HuH-7.5 (cell line): ENCODE measurements around the gene RPUSD1.
A peak's percentile ranks its signal among the peaks of the same experiment; 100 is the strongest.

ENCODE experiments used
- DNase-seq: peaks from one replicate; pipeline ENCODE4 v3.0.0; 2011; ENCODE audit warnings: low spot score

The RPUSD1 gene

DNA sequence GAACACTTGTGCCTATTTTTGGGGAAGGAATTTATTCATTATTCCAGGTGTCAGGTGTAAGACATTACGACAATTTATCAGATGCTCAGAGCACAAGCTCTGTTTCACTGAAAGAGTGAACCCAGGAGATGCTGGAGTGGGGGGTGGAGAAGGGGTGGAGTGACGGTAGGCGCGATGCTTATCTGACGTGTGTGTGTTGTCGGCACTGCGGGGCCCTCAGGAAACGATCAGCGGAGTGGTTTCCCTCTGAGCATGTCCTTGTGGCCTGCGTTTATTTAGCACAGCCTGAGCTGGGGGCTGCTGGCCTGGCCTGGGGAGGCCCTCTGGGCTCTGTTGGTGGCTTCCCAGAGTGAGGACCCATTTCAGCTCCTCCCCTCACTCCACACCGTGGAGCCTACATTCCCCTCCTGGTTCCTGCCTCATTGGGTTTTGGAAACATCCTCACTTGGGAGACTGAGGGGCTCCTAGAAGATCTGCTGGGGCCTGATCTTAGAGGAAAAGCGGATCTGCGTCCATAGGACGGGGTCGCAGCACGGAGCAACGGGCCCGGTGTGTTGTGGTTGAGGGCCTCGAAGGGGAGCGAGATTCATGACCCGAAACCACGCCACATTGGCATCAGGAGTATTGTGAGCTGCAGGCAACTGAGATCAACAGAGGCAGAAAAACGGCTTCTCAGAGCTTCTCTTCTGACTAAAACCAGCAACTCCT lies 31.3 kb upstream of the RPUSD1 start:
- DNase-seq, result no peak

DNA sequence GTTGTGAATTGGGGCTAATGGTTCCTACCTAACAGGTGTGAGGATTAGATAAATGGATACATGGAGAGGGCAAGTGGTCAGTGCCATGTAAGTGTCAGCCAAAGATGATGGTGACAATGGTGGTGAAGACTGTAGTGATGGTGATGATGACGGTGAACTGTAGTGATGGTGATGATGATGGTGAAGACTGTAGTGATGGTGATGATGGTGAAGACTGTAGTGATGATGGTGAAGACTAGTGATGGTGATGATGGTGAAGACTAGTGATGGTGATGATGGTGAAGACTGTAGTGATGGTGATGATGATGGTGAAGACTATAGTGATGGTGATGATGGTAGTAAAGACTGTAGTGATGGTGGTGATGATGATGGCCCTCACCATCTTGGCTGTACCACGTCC lies 30.4 kb upstream of the RPUSD1 start:
- DNase-seq, result no peak

- DNase-seq, result no peak
Measured at GRCh38 chr16:818132-818531, 30.0 kb upstream of the RPUSD1 start.

DNA sequence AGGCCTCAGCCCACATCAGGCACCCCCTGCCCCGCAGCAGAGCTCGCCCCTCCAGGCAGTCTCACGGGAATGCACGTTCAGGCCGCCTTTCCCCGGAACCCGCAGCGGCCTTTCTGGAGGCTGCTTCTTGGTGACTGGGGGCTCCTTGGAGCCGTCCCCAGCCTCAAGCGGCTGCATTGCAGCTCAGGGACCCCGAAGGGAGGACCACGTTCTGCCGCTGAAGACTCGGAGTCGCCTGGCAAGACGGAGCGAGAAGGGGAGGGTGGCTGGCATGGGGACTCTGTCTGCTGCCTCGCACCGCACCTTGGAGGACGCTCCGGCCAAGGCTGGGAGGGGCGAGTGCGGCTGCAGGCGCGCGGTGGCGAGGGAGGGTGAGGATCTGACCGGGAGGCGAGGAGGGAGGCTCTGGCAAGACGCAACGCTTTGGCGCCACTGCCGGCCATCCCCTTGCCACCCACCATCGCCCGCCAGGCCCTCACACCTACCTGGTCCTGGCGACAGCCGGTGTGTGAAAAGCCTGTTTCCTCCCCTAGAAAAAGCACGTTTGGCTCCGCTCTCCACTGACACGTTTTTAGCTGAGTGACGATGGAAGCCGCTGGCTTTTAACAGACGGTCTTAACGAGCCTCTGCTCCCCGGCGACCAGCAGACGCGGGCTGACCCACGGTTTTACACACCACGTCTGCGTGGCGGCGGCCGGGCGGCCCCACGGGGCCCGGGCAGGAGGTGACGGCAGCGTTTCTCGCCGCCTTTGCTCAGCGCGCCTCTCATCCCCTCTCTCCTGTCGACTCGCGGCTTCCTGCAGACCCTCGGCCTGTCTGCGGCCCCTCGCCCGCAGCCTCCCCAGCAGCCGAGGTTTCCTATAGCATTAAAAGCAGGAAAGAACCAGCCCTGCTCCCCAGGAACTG lies 29.1 kb upstream of the RPUSD1 start:
- no peak for DNase-seq

- DNase-seq, result no peak
Measured at GRCh38 chr16:815861-816260, 27.7 kb upstream of the RPUSD1 start.

GRCh38 chr16:814974-815373 lies 26.8 kb upstream of the RPUSD1 start:
- no peak for DNase-seq

- no peak for DNase-seq
Measured at GRCh38 chr16:813916-814412, 25.8 kb upstream of the RPUSD1 start.

- peak; percentile 66 for DNase-seq
Measured at GRCh38 chr16:813204-813915, 25.2 kb upstream of the RPUSD1 start.

- DNase-seq, result no peak
Measured at GRCh38 chr16:808085-808386, 19.9 kb upstream of the RPUSD1 start.

GRCh38 chr16:807347-808084 lies 19.3 kb upstream of the RPUSD1 start:
- peak; percentile 96 for DNase-seq

- DNase-seq, result no peak
Measured at GRCh38 chr16:805474-805873, 17.3 kb upstream of the RPUSD1 start.

DNA sequence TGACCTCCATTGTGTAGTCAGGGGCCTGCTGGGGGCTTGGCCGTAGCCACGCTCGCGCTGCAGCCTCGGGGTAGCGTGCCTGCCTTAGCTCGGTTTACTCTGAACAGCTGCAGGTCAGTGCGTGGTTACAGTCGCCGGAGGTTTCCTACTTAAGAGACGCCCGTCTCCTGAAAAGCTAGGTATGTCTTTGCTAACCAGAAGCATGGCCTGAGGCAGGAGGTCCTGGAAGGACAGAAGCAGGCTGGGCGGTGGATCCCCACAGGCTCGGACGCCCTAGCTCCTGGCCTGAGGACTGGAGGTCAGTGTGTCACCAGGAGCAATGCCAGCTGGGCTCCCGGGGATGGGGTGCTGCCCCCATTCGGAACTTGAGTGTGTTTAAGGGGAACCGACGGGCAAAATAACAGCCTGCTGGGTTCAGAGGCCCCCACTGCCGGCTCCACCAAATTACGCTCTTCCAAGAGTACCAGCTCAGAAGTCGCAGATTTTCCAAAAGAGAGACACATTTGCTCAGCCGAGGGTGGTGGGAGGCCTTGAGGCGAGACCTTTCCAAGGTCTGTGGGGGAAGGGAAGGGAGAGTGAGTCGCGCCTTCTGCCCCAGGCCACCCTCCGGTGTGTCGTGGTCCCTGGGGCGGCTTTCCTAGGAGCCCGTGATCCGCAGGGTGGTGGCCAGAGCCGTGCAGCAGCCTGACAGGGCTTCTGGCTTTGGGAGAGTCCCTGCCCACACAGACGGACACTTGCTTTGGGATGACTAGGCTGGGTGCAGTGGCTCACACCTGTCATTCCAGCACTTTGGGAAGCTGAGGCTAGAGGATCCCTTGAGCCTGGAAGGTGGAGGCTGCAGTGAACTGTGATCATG lies 16.2 kb upstream of the RPUSD1 start:
- DNase-seq, result no peak

DNA sequence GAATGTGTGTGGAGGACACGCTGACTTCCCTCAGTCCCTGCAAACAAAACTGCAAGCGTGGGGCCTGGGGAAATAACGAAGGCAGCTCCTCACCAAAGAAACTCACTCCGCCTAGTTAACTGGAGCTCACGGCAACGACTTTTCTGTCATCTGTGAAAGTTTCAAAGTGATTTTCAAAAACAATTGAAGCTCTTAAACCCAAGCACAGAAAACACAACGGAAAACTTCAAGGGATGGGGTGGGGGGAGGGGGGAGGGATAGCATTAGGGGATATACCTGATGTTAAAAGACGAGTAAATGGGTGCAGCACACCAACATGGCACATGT lies 15.5 kb upstream of the RPUSD1 start:
- no peak for DNase-seq

DNA sequence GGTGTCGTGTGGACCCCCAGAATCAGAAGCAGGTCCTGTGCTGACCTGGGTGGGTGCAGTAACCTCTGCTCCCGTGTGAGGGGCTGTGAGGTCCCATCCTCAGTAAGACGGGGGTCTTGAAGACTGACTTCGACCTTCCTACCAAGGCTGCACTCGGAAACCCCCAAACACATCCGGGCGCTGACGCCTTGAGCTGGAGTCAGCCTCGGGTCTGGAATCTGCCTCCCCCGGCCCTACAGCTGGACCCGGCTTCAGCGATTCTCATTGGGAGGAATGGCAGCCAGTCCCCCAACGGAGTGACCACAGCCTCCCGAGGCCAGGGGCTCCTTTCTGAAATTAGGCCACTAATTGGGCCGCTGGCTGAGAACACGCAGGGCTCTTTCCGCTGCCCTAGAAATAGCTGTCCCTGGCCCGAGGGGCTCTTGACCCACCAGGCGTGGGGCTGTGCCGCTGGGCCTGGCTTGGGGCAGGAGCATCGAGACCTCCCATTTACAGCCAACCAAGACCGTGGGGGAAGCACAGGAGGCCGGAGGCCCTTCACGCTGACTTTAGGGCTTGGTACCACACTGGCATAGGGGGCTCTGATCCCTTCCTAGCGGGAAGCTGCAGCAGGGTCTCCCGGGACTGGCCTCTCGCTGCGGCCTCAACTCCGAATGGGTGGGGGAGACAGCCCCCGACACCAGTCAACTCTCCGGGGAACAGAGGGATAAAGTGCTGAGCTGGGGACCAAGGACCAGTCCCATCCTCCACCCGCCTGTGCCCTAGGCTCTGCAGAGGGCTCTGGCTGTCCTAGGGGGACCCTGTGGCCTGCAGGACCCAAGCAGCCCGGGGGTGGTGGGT lies 15.0 kb upstream of the RPUSD1 start:
- DNase-seq, result no peak

DNA sequence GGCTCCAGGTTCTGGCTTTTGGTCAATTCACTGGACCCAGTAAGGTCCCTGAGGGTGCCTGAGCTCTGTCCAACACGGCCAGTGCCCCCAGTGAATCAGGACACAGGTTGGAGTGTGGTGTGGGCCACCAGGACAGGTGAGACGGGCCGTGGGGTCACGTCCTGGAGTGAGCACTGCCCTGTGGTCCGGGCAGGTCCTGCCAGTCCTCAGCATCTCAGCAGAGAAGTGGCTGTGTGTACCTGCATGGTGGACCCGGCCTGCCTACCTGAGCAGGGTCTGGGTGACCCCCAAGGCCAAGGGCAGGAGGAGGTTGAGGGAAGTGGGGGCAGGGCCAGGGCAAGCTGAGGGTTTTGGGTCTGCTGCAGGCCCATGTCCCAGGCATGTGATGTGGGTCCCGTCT lies 14.3 kb upstream of the RPUSD1 start:
- DNase-seq, result no peak

- no peak for DNase-seq
Measured at GRCh38 chr16:801584-802363, 13.6 kb upstream of the RPUSD1 start.

DNA sequence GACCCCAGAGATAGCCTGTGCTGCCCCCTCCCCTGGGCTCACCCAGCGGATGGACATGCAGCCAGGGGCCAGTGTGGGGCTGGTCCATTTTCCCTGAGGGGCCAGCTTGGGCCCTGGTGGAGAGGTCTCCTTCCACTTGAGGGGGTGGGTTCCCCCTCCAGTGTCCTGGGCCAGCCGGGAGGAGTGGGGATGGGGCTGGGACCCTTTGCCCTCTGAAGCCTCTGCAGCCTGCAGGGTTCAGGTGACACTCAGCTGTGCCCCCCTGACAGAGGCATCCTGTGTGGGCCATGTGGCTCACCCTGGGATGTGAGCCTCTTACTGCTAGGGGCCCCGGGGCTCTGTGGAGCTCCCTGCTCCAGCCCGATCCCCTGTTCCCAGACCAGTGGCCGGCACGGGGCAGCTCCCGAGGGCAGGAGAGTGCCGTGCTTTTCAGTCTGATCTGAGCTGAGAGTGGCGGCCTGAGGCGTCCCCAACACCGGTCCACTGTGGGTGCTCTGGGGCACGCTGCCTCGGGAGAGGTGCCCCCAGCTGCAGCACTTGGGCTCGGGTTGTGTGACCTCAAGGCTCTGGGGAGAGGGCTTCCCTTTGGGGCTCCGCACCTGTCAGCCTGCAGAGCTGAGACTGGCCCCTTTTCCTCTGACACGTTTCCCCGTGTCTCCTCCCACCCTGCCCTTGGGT lies 12.8 kb upstream of the RPUSD1 start:
- no peak for DNase-seq

DNA sequence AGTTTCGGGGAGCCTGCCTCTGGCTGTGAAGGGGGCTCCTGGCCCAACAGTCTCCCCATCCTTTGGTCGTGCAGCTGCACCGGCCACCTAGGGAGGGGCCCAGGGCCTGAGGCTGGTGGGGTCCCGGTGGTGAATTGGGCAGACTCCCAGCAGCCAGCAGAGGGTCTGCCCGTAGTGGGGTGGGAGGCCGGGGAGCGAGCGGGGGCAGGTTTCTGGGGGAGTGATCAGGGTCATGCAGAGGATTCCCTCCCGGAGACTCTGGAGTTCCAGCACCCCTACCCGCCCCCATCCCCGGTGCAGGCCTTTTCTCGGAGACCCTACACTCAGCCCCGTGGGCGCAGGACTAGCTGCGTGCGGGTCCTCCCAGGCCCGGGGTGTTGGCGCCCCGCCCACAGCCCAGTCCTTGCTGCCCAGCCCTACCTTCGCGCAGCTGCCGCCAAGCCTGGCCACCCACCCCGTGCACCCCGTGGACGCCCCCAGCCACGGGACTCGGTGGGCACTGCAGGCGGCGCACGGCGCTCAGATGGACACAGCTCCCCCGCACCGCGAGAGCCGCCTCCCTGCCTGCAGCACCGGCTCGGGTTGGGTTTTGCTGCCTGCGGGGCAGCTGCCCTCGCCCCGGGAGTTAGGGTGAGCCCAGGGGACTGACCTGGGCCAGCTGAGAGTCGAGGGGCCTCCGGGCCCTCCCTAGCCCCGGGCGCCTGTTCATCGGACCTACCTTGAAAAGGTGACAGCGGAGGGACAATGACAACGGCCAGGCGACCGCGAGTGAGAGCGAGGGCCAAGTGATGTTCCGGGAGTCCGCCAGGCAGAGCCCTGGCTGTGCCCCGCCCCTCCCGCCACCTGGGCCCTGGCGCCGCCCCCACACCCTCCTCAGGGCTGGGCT lies 12.0 kb upstream of the RPUSD1 start, which contains the start of gene GNG13:
Gene GNG13 (minus strand): TSS at position 787 of the 886 bp plus-strand sequence. CDS start 1,657 bp downstream, outside the sequence.
- DNase-seq, result no peak
